GM12801 (cell line): ENCODE data around the gene CDC34.

ENCODE experiments used
- CTCF ChIP-seq: IDR thresholded peaks from one replicate; pipeline ENCODE4 v1.5.1; 2011; ENCODE audit warnings: control low read depth; ENCODE audit not compliant: insufficient read length; ENCODE audit errors: extremely low read depth

The CDC34 gene

GRCh38 chr19:498977-499623, 32.5 kb upstream of the CDC34 start:
- no peak for TF ChIP-seq CTCF

GRCh38 chr19:501646-502045, 29.9 kb upstream of the CDC34 start:
- TF ChIP-seq CTCF: no peak

GRCh38 chr19:504616-505015, 26.9 kb upstream of the CDC34 start:
- TF ChIP-seq CTCF: no peak

- TF ChIP-seq CTCF: no peak
Observed at GRCh38 chr19:506404-507285, 24.9 kb upstream of the CDC34 start.

- TF ChIP-seq CTCF: no peak
Observed at GRCh38 chr19:507286-508203, 24.0 kb upstream of the CDC34 start, which contains the start of gene TPGS1. TPGS1 (plus strand) TSS chr19:507497; CDS start chr19:507507, 10 bp downstream.

GRCh38 chr19:508204-509150, 23.1 kb upstream of the CDC34 start:
- no peak for TF ChIP-seq CTCF
